Stimulated activated CD4-positive, alpha-beta T cell treated with anti-CD3 and anti-CD28 coated beads, Interleukin-15, amount 100 ng/mL, for 24 hours (primary cell): Measurements from ENCODE around the gene ZMIZ1.

Experiments used
- DNase-seq: peaks from one replicate; pipeline ENCODE4 v3.0.0-alpha.2; 2020

The ZMIZ1 gene

GRCh38 chr10:79082631-79083596 is 14.1 kb downstream of the ZMIZ1 start:
- DNase-seq: no peak

DNA sequence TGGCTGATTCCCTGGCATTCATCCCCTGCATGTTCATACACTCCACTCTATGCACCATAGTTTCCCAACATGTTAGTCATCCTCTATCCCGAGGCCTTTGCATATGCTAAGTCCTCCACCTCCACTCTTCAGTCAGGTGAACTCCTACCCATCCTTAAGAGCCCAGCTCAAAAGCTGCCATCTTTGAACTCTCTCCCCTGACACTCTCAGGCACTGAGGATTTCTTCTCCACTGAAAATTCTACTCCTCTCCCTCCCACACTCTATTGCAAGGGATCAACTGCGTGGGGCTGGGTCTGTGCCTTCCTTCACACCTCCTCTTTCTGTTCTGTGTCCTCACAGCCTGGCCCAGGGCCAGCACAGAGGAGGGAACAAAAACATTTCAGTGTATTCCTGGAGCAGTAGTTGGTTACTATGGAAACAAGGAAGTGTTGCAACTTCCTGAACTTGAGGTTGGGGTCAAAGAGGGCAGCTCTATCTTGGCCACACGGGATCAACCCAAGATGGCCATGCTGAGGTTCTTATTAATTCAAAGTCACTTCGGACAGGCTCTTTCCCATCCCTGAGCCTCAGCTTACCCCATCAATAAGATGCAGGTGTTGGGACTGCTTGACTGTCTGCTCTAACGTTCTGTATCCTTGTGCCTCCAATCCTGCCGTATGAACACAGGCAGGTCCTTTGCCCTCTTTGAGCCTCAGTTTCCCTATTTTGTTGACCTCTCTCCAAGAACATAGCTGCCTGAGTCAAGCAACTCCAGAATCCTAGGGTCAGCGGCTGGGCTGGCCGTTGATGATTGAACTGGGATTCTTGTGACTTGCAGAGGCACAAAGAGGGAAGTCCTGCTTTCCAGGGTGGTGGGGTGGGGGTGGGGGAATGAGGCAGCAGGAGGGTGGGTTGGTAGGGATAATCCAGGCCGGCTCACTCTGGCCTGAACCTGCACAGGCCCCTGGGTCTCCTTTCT is 15.5 kb downstream of the ZMIZ1 start:
- DNase-seq: peak; percentile 25

DNA sequence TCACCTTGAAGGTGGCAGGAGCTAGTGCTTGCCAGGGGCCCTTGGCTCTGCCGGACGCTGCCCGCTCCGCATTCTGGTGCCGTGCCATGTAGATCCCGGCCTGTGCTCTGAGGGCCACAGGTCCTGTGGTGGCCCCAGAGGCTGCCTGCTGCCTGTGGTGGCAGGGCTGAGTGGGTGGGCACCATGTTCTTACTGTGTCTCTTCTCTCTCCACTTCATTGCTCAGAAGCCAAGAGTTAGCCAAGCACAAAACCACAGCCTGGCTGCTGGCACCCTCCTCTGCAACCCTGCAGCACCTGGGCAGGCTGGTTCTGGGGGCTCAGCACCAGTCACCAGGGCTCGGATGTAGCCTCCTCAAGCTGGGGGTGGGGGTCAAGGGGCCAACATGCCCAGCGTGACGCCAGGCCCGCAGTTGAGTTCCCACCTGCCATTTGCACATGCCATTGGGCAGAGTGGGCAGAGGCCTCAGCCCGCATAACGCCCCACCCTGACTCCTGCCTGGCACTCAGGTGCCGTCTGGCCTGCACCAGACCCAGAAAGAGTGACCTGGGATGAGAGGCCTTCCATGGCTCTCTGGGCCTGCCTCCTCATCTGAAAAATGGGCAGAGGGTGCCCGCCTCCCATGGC is 16.3 kb downstream of the ZMIZ1 start:
- no peak for DNase-seq

DNA sequence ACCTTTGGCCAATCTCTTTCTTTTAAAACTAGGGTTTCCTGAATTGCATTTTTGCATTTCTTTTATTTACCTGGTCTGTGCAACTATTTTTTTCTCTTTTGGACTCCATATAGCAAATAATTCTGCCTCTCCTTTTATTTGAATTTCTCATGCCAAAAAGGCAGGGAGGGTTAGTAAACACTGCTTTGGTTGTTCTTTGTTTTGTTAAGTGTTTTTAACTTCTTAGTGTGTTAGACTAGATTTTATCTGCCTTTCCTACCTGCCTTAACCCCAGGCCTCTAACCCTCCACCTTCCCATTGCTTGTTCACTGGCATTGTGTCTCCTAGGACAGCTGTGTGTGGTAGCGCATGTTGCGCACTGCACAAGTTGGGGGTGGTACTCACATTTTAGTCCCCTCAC is 18.1 kb downstream of the ZMIZ1 start:
- no peak for DNase-seq

DNA sequence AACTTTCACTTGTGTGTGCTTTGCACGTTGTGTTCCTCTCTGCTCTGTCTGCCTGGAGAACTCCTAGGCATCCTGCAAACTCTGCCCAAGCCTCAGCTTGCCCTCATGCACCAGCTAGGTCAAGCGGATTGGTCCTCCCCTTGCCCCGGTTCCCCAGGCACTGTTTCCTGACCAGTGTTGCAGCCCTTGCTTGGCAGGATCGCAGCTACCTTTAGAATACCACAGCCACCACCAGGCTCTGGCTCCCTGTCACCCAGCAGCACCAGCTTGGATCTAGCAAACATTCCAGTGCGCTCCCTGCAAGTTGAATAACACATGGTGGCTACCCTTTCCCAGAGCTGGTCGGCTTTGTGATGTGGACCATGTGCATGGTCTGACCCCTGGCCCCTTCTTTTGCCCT is 19.0 kb downstream of the ZMIZ1 start:
- DNase-seq: no peak

- no peak for DNase-seq
Observed at GRCh38 chr10:79088176-79088575, 19.4 kb downstream of the ZMIZ1 start.

DNA sequence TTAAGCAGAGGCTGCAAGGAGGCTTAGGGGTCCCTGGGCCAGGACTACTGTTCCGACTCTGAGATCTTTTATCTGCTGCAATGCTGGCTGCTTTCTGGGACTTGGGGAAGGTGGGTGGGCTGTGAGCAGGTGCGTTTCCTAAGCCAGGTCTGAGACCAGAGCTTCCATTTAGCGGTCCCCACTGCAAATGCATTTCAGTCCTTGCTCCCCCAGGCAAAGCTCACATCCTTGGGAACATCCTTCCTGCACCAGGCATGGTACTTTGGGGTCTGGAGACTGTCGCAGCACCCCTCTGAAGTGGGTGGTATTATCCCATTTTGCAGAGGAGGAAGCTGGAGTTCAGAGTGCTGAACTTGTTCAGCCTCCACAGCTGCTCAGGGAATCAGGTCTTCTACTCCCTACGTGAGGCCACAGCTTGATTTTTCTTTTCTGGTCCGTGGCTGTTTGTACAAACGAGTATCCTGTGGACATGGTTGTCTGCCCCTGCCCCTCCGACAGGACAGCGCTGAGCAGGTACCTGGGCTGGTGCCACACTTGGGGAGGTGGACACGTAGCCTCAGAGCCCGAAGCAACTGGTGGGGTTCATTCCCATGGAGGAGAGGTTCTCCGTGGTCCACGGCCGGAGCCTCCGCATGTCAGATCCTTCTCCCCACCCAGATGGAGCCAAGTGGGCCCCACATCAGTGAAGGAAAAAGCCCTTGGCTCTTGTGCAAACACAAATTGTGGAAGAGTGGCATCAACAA is 20.0 kb downstream of the ZMIZ1 start:
- no peak for DNase-seq

DNA sequence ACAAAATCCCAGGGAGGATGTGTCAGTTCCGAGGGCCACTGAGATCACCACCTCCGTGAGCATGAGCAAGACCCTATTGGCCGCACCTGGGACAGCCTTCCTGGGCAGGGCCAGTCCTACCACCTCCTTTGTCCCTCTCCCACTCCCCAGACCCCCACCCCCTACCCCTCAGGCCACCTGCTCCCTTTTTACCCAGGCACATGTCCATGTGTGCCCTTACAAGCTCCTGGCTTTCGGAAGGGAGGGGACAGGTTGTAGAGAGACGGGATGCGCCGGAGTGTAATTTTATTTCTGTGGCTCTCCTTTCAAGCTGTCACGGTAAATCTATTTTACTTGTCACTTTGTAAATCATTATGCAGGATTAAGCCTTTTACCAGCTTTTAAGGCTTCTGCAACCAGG is 20.9 kb downstream of the ZMIZ1 start:
- DNase-seq: no peak

- no peak for DNase-seq
Observed at GRCh38 chr10:79090134-79090803, 21.5 kb downstream of the ZMIZ1 start.

DNA sequence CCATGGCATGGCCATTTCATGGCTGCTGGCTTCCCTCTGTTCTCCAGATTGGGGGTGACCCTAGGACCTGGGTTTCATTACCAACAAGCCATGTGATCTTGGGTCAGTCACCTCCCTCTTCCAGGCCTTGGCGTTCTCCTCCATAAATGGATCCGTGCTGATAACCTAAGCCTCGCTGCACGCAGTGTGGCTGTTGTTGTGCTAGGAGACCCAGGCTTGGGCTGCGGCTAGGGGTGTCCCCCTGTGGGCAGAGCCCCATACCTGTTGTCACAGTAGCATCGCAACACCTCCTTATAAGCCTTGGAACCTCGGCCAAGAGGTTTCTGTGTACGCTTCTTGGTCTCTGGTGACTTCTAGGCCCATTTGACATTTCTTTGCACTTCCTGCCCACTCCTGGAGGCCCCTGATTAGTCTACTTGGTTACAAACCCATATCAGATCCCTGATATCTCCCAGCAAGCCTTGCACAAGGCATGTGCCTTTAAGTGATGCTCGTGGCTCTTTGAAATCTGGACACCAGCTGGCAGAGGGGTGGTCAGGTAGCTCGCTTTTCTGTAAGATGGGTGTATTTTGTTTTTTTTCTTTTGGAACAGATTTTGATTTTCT is 23.6 kb downstream of the ZMIZ1 start:
- no peak for DNase-seq

- peak; percentile 5 for DNase-seq
Observed at GRCh38 chr10:79093658-79094411, 25.1 kb downstream of the ZMIZ1 start.

- no peak for DNase-seq
Observed at GRCh38 chr10:79094412-79095175, 25.8 kb downstream of the ZMIZ1 start.

DNA sequence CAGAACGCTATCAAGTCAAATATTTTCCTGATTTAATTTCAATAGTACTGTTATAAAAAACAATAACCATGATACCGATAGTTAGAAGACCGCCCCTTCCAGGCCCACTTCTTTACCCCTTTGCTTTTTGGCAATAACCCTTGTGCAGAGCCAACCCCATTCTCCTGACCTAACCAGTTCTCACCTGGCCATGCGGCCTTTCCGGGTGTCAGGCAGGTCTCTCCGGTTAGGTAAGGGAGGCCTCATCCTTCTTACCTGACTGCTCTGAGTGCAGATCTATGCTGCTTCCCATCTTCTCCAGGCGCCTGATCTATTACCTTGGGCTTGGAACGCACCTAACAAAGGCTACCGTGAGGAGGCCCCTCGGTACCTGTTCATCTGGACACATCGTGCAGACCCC is 26.6 kb downstream of the ZMIZ1 start:
- no peak for DNase-seq

DNA sequence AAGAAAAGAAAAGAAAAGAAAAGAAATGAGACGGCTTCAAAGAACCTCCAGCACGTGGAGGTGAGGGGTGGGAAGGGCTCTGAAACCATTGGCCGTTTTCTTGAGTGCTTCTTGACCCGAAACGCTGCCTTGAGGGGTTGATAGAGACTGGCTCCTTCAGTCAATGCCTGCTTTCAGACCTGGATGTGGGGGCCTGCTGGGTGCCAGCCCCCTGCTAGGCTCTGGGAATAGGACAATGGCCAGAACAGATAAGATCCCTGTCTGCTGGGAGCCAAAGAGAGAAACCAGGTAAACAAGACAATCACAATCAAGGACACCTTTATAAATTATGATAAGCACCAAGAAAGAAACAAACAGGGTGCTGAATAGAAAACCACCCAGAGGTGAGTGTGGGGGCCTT is 27.7 kb downstream of the ZMIZ1 start:
- no peak for DNase-seq

GRCh38 chr10:79097021-79097872 is 28.5 kb downstream of the ZMIZ1 start:
- no peak for DNase-seq

- no peak for DNase-seq
Observed at GRCh38 chr10:79098061-79098460, 29.3 kb downstream of the ZMIZ1 start.

- no peak for DNase-seq
Observed at GRCh38 chr10:79098596-79099015, 29.8 kb downstream of the ZMIZ1 start.

DNA sequence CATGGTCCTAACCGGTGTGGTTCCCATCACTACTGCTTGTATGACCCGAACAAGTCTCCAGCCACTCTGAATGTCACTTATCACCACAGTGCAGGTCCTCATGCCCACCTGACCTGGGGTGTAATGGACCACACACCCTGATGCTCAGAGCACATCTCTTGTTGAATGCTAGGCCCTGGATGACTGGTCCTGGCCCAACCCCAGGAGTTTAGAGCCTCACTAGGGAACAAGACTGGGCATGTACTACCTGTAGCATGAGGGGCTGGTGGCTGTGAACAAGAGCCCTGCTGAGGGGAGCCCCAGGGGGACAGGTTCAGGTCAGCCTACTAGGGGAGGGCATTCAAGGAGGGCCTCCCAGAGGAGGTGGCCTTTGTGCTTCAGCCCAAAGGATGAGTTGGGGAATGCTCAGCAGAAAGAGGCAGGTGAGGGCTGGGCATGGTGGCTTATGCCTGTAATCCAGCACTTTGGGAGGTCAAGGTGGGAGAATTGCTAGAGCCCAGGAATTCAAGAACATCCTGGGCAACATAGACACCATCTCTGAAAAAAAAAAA is 31.2 kb downstream of the ZMIZ1 start:
- DNase-seq: no peak
